ENCODE results near the gene SH2B3. TPM values are rescaled to one million over a fixed set of nuclear protein-coding genes. Genes with fewer than 3 reads are reported as not detected.

SH2B3 gene
- total and polyA plus RNA-seq, 4 donors = 9.6 to 46.0 (median 17.9) TPM

DNA sequence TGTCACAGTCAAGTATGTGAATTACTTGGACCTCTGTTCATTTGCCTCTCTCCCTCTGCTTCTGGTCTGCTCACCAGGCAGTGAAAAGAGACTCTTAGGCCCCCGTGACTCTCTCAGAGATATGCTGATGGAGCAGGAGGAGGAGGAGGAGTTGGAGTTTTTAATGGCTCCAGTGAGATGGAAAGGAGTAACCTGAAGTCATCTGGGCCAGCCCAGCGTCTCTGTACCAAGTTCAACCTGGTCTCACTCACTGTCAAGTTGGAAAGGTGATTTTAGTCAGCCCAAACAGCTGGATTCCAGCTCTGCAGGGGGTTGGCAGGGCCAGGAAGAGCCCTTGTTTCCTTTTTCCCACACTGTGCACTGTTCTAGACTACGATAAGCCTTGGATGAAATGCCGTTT lies 48.6 kb downstream of the SH2B3 start:
- no peak for ATAC-seq (ENCODE audit: insufficient read depth, low FRiP score)
- no peak overlapping the region for H3K27ac ChIP-seq (ENCODE audit: low read depth in 1 of 2, low read length in 1 of 2)

DNA sequence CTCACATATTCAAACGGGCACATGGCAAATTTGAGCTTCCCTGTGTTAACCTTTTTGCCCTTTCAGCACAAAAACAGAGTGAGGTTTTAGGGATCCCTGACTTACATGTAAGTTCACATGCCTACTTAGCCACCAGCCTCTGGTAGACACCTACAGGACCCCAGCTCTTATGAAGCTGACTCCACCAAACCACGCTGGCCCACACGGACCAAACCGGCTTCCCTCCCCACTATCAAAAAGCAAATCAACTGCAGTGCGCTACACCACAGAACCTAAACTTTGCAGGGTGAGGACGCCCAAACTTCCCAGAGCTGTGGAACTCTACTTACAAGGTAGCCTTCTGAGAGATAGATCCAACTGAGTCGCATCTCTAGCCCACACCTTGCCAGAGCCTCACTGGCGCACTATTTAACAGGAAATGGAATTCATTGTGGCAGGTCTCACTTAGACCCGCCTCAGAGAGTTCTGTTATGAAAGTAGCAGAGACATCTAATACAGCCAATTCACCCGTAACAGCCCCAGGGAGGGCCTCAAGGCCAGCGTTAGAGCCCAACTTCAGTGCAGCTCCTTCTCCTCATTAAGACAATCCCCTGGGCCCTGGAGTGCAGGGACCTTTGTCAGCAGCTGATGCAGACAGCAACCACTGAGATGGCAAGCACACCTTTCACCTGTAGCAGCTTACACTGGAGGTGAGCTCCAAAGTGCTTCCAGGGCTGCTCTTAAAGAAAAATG lies 49.2 kb downstream of the SH2B3 start:
- peaks cover 19 to 50% (median 42%) of the 10 kb centered on the region in 4 donors for H3K36me3 ChIP-seq (ENCODE audit: control insufficient read depth in 4 of 4, insufficient read depth in 4 of 4, low read length in 4 of 4)
- H3K9ac ChIP-seq (ENCODE audit: insufficient read depth in 1 of 2, low read length in 2 of 2) = no peak overlapping the region
- H3K4me1 ChIP-seq (ENCODE audit: control insufficient read depth in 5 of 5, insufficient read depth in 5 of 5, low read length in 5 of 5) = peaks cover 0 to 5% (median 0%) of the 10 kb centered on the region in 5 donors
- ATAC-seq (ENCODE audit: insufficient read depth, low FRiP score) (no peak), DNase-seq (no peak)
- H3K27ac ChIP-seq (ENCODE audit: low read depth in 1 of 2, low read length in 1 of 2) = no peak overlapping the region
- H3K9me3 ChIP-seq (ENCODE audit: control insufficient read depth in 4 of 4, insufficient read depth in 3 of 4, low read length in 3 of 4) = no peaks in the 10 kb centered on the region
- TF ChIP-seq, protein P1, sequence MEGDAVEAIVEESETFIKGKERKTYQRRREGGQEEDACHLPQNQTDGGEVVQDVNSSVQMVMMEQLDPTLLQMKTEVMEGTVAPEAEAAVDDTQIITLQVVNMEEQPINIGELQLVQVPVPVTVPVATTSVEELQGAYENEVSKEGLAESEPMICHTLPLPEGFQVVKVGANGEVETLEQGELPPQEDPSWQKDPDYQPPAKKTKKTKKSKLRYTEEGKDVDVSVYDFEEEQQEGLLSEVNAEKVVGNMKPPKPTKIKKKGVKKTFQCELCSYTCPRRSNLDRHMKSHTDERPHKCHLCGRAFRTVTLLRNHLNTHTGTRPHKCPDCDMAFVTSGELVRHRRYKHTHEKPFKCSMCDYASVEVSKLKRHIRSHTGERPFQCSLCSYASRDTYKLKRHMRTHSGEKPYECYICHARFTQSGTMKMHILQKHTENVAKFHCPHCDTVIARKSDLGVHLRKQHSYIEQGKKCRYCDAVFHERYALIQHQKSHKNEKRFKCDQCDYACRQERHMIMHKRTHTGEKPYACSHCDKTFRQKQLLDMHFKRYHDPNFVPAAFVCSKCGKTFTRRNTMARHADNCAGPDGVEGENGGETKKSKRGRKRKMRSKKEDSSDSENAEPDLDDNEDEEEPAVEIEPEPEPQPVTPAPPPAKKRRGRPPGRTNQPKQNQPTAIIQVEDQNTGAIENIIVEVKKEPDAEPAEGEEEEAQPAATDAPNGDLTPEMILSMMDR (IDR thresholded peaks at IDR 0.05; ENCODE audit: control extremely low read depth, extremely low read depth) = no peak
- no peak overlapping the region for H3K4me3 ChIP-seq
- no peaks in the 10 kb centered on the region for H3K27me3 ChIP-seq (ENCODE audit: control insufficient read depth in 3 of 3, insufficient read depth in 3 of 3, low read length in 2 of 3)
- 82 to 85% methylated on average over 11 of the region's 11 CpGs for WGBS, 2 donors

More for the DNA sequence above, 48.6 kb downstream of the SH2B3 start:
- DNase-seq = no peak
- Histone ChIP-seq H3K9ac (ENCODE audit: insufficient read depth in 1 of 2, low read length in 2 of 2) (no peak overlapping the region), H3K27me3 (ENCODE audit: control insufficient read depth in 3 of 3, insufficient read depth in 3 of 3, low read length in 2 of 3) (no peaks in the 10 kb centered on the region), H3K9me3 (ENCODE audit: control insufficient read depth in 4 of 4, insufficient read depth in 3 of 4, low read length in 3 of 4) (no peaks in the 10 kb centered on the region), H3K4me1 (ENCODE audit: control insufficient read depth in 5 of 5, insufficient read depth in 5 of 5, low read length in 5 of 5) (peaks cover 0 to 6% (median 0%) of the 10 kb centered on the region in 5 donors), H3K4me3 (no peak overlapping the region), H3K36me3 (ENCODE audit: control insufficient read depth in 4 of 4, insufficient read depth in 4 of 4, low read length in 4 of 4) (peaks cover 19 to 50% (median 44%) of the 10 kb centered on the region in 4 donors)
- TF ChIP-seq, protein P1 (IDR thresholded peaks at IDR 0.05; ENCODE audit: control extremely low read depth, extremely low read depth) = no peak
- 77 to 83% methylated on average over 4 of the region's 4 CpGs for WGBS, 2 donors

DNA sequence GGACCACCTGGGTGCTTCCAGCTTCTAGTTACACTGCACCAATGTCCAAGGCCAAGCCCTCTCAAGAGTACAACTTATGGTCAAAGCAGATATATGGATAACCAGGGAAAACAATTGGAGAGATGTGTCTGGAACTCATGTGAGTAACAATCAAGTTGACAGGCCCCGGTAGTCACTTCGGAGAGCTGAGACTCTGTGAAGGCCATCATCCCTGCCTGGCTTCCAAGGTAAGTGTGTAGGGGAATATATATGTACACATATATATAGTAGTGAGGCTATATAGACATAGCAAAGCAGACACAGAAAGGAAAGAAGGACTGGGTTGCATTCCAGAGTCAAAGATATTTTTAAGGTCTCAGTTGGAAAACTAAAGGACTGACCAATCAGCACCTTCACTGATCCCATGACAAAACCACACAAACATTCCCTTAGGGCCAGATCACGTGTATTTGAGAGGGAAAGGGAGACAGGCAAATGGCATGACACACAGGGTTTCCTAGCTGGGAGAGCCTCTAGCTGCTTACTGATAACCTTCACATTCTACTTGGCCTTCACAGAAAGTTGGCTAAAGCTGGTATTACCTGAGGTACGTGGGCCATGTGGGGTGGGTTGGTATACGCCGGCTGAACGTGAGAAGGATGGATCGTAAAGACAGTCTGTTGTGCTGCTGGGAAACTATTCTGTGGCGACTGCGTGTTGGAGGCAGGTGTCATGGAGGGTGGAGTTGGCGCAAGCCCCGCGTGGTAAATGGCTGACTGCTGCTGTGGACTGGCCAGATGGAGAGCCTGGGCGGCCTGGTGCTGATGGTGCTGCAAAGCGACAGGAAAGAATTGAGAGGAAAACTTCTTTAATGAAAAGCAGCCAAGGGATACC lies 50.0 kb downstream of the SH2B3 start:
- ATAC-seq (ENCODE audit: insufficient read depth, low FRiP score) (no peak), DNase-seq (no peak)
- WGBS, 2 donors = 94 to 95% methylated on average over 15 of the region's 15 CpGs
- peaks cover 0 to 3% (median 0%) of the 10 kb centered on the region in 5 donors for H3K4me1 ChIP-seq (ENCODE audit: control insufficient read depth in 5 of 5, insufficient read depth in 5 of 5, low read length in 5 of 5)
- H3K9ac ChIP-seq (ENCODE audit: insufficient read depth in 1 of 2, low read length in 2 of 2) = no peak overlapping the region
- TF ChIP-seq, protein P1 (IDR thresholded peaks at IDR 0.05; ENCODE audit: control extremely low read depth, extremely low read depth) = no peak
- H3K4me3 ChIP-seq = no peak overlapping the region
- H3K27me3 ChIP-seq (ENCODE audit: control insufficient read depth in 3 of 3, insufficient read depth in 3 of 3, low read length in 2 of 3) = no peaks in the 10 kb centered on the region
- H3K36me3 ChIP-seq (ENCODE audit: control insufficient read depth in 4 of 4, insufficient read depth in 4 of 4, low read length in 4 of 4) = peaks cover 19 to 48% (median 40%) of the 10 kb centered on the region in 4 donors
- no peaks in the 10 kb centered on the region for H3K9me3 ChIP-seq (ENCODE audit: control insufficient read depth in 4 of 4, insufficient read depth in 3 of 4, low read length in 3 of 4)
- H3K27ac ChIP-seq (ENCODE audit: low read depth in 1 of 2, low read length in 1 of 2) = no peak overlapping the region
